SK-N-SH treated with all-trans-retinoic acid at 6 μM for 48 hours (cell line): ENCODE results near the gene ETFRF1.

Source experiments
- ATAC-seq: fragments of 200-7000 bp; cut with Tn5 transposase; 3 replicates; pipeline ENCODE4 v1.9.1; 2020; ENCODE audit warnings: mild to moderate bottlenecking, moderate library complexity
- ARNTL ChIP-seq: fragments of 450-650 bp; formaldehyde crosslinking; IDR thresholded peaks from 2 replicates; pipeline ENCODE4 v1.5.0; 2020; ENCODE audit warnings: low read depth, mild to moderate bottlenecking, moderate library complexity, borderline replicate concordance
- BACH2 ChIP-seq: fragments of 250-450 bp; sonication (Bioruptor Pico); IDR thresholded peaks from 2 replicates; pipeline ENCODE4 v1.9.0; 2021; ENCODE audit warnings: mild to moderate bottlenecking, borderline replicate concordance
- CSDC2 ChIP-seq: fragments of 250-450 bp; sonication (Bioruptor Pico); IDR thresholded peaks from 2 replicates; pipeline ENCODE4 v1.5.0; 2020; ENCODE audit warnings: mild to moderate bottlenecking, moderate library complexity
- ESRRG ChIP-seq: fragments of 250-450 bp; sonication (Bioruptor Pico); IDR thresholded peaks from 2 replicates; pipeline ENCODE4 v1.6.1; 2021; ENCODE audit warnings: mild to moderate bottlenecking
- GLIS3 ChIP-seq: fragments of 250-450 bp; sonication (Bioruptor Pico); IDR thresholded peaks from 2 replicates; pipeline ENCODE4 v1.5.0; 2020; ENCODE audit warnings: mild to moderate bottlenecking, moderate library complexity
- ISL1 ChIP-seq: fragments of 250-450 bp; sonication (Bioruptor Pico); IDR thresholded peaks from 2 replicates; pipeline ENCODE4 v2.1.2; 2022; ENCODE audit warnings: mild to moderate bottlenecking, moderate library complexity
- OSR1 ChIP-seq: fragments of 250-450 bp; sonication (Bioruptor Pico); IDR thresholded peaks from 2 replicates; pipeline ENCODE4 v1.8.0; 2022; ENCODE audit warnings: moderate library complexity, mild to moderate bottlenecking, inconsistent platforms
- PPARA ChIP-seq: fragments of 250-450 bp; sonication (Bioruptor Pico); IDR thresholded peaks from 2 replicates; pipeline ENCODE4 v1.5.0; 2020; ENCODE audit warnings: mild to moderate bottlenecking, borderline replicate concordance
- RARB ChIP-seq: fragments of 250-450 bp; sonication (Bioruptor Pico); IDR thresholded peaks from 2 replicates; pipeline ENCODE4 v1.8.0; 2021; ENCODE audit warnings: mild to moderate bottlenecking, moderate library complexity
- SNAI2 ChIP-seq: fragments of 250-450 bp; sonication (Bioruptor Pico); IDR thresholded peaks from 2 replicates; pipeline ENCODE4 v1.5.0; 2020; ENCODE audit warnings: mild to moderate bottlenecking, moderate library complexity
- TCF4 ChIP-seq: fragments of 250-450 bp; sonication (Bioruptor Pico); IDR thresholded peaks from 2 replicates; pipeline ENCODE4 v1.8.0; 2021; ENCODE audit warnings: mild to moderate bottlenecking, moderate library complexity, borderline replicate concordance
- TOX ChIP-seq: fragments of 250-450 bp; sonication (Bioruptor Pico); IDR thresholded peaks from 2 replicates; pipeline ENCODE4 v1.8.0; 2021; ENCODE audit warnings: mild to moderate bottlenecking, moderate library complexity, borderline replicate concordance
- ZC3H10 ChIP-seq: fragments of 250-450 bp; sonication (Bioruptor Pico); IDR thresholded peaks from 2 replicates; pipeline ENCODE4 v1.5.1; 2021; ENCODE audit warnings: mild to moderate bottlenecking, moderate library complexity
- ZFP3 ChIP-seq: fragments of 250-450 bp; sonication (Bioruptor Pico); IDR thresholded peaks from 2 replicates; pipeline ENCODE4 v1.5.0; 2020; ENCODE audit warnings: mild to moderate bottlenecking, moderate library complexity
- ZFP30 ChIP-seq: fragments of 450-650 bp; formaldehyde crosslinking; IDR thresholded peaks from 2 replicates; pipeline ENCODE4 v1.5.0; 2022; ENCODE audit warnings: mild to moderate bottlenecking, moderate library complexity
- ZNF70 ChIP-seq: fragments of 450-650 bp; formaldehyde crosslinking; IDR thresholded peaks from 2 replicates; pipeline ENCODE4 v1.5.0; 2020; ENCODE audit warnings: mild to moderate bottlenecking, moderate library complexity
- ZNF8 ChIP-seq: fragments of 450-650 bp; formaldehyde crosslinking; IDR thresholded peaks from 2 replicates; pipeline ENCODE4 v1.5.0; 2020; ENCODE audit warnings: mild to moderate bottlenecking, moderate library complexity
- TF ChIP-seq, protein P1 (sequence below): fragments of 250-450 bp; sonication (Bioruptor Pico); IDR thresholded peaks from 2 replicates; pipeline ENCODE4 v1.5.1; 2021; ENCODE audit warnings: mild to moderate bottlenecking, moderate library complexity
- TF ChIP-seq, protein P2 (sequence below): fragments of 250-450 bp; sonication (Bioruptor Pico); IDR thresholded peaks from 2 replicates; pipeline ENCODE4 v1.8.0; 2020; ENCODE audit warnings: mild to moderate bottlenecking, moderate library complexity, borderline replicate concordance
- TF ChIP-seq, protein P3 (sequence below): fragments of 250-450 bp; sonication (Bioruptor Pico); IDR thresholded peaks from 2 replicates; pipeline ENCODE4 v1.5.0; 2020; ENCODE audit warnings: mild to moderate bottlenecking, moderate library complexity
- TF ChIP-seq, protein P4 (sequence below): fragments of 250-450 bp; sonication (Bioruptor Pico); IDR thresholded peaks from 2 replicates; pipeline ENCODE4 v1.8.0; 2021; ENCODE audit warnings: low read depth, mild to moderate bottlenecking, moderate library complexity, borderline replicate concordance
- TF ChIP-seq, protein P5 (sequence below): fragments of 250-450 bp; sonication (Bioruptor Pico); IDR thresholded peaks from 2 replicates; pipeline ENCODE4 v1.5.1; 2020; ENCODE audit warnings: low read depth, mild to moderate bottlenecking, moderate library complexity

ETFRF1 gene

DNA sequence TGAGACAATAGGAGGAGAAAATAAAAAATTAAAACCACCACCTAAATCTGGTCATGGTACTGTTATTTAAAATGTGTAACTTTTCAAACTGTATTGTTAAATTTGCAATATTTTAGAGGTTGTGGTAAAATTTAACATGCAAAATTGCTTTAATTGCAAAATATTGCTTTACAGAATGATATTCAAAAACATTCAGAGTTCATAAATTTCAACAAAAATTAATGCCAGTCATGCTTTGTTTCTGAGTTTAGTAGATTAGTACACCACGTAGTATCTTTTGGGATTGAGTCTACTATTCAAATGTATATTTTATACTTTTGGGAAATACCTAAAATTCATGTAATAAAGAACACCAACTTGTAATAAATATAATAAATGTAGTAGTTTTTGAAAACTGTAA, 18.3 kb downstream of the ETFRF1 start:
- no peak for ATAC-seq
- TF ChIP-seq ARNTL: no peak
- no peak for TF ChIP-seq ZNF70 (CRISPR knock-in tag)
- no peak for TF ChIP-seq ZFP30 (CRISPR knock-in tag)
- no peak for TF ChIP-seq BACH2
- TF ChIP-seq ZC3H10 (CRISPR knock-in tag): no peak
- TF ChIP-seq, protein P1, sequence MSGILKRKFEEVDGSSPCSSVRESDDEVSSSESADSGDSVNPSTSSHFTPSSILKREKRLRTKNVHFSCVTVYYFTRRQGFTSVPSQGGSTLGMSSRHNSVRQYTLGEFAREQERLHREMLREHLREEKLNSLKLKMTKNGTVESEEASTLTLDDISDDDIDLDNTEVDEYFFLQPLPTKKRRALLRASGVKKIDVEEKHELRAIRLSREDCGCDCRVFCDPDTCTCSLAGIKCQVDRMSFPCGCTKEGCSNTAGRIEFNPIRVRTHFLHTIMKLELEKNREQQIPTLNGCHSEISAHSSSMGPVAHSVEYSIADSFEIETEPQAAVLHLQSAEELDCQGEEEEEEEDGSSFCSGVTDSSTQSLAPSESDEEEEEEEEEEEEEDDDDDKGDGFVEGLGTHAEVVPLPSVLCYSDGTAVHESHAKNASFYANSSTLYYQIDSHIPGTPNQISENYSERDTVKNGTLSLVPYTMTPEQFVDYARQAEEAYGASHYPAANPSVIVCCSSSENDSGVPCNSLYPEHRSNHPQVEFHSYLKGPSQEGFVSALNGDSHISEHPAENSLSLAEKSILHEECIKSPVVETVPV (CRISPR knock-in tag): no peak
- TF ChIP-seq SNAI2 (CRISPR knock-in tag): no peak
- TF ChIP-seq, protein P2, sequence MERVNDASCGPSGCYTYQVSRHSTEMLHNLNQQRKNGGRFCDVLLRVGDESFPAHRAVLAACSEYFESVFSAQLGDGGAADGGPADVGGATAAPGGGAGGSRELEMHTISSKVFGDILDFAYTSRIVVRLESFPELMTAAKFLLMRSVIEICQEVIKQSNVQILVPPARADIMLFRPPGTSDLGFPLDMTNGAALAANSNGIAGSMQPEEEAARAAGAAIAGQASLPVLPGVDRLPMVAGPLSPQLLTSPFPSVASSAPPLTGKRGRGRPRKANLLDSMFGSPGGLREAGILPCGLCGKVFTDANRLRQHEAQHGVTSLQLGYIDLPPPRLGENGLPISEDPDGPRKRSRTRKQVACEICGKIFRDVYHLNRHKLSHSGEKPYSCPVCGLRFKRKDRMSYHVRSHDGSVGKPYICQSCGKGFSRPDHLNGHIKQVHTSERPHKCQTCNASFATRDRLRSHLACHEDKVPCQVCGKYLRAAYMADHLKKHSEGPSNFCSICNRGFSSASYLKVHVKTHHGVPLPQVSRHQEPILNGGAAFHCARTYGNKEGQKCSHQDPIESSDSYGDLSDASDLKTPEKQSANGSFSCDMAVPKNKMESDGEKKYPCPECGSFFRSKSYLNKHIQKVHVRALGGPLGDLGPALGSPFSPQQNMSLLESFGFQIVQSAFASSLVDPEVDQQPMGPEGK (CRISPR knock-in tag): no peak
- TF ChIP-seq OSR1 (CRISPR knock-in tag): no peak

DNA sequence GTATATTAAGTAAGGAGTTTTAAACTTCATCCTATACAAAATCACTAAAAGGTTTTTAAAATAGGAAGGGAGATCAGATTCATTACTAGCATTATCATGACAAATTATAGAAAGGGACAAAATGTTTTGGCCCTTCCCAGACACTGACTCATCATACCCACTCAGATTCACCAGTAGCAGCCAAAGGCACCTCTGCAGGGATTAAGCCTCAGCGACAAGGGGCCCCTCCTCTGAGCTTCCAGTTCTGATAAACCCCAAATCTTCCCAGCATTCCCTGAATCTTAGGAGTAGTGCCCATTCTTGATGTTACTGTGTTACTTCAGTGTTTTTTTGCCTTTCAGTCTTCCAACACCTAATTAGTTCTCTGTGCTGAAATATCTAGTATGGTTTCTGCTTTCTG, 41.2 kb downstream of the ETFRF1 start:
- TF ChIP-seq, protein P3, sequence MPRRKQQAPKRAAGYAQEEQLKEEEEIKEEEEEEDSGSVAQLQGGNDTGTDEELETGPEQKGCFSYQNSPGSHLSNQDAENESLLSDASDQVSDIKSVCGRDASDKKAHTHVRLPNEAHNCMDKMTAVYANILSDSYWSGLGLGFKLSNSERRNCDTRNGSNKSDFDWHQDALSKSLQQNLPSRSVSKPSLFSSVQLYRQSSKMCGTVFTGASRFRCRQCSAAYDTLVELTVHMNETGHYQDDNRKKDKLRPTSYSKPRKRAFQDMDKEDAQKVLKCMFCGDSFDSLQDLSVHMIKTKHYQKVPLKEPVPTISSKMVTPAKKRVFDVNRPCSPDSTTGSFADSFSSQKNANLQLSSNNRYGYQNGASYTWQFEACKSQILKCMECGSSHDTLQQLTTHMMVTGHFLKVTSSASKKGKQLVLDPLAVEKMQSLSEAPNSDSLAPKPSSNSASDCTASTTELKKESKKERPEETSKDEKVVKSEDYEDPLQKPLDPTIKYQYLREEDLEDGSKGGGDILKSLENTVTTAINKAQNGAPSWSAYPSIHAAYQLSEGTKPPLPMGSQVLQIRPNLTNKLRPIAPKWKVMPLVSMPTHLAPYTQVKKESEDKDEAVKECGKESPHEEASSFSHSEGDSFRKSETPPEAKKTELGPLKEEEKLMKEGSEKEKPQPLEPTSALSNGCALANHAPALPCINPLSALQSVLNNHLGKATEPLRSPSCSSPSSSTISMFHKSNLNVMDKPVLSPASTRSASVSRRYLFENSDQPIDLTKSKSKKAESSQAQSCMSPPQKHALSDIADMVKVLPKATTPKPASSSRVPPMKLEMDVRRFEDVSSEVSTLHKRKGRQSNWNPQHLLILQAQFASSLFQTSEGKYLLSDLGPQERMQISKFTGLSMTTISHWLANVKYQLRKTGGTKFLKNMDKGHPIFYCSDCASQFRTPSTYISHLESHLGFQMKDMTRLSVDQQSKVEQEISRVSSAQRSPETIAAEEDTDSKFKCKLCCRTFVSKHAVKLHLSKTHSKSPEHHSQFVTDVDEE: no peak
- TF ChIP-seq BACH2 (no peak), ARNTL (no peak), TOX (CRISPR knock-in tag) (no peak)
- TF ChIP-seq, protein P4, sequence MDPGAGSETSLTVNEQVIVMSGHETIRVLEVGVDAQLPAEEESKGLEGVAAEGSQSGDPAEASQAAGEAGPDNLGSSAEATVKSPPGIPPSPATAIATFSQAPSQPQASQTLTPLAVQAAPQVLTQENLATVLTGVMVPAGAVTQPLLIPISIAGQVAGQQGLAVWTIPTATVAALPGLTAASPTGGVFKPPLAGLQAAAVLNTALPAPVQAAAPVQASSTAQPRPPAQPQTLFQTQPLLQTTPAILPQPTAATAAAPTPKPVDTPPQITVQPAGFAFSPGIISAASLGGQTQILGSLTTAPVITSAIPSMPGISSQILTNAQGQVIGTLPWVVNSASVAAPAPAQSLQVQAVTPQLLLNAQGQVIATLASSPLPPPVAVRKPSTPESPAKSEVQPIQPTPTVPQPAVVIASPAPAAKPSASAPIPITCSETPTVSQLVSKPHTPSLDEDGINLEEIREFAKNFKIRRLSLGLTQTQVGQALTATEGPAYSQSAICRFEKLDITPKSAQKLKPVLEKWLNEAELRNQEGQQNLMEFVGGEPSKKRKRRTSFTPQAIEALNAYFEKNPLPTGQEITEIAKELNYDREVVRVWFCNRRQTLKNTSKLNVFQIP: no peak
- peak; percentile 33; the same call in 1 of the 3 replicates for ATAC-seq

DNA sequence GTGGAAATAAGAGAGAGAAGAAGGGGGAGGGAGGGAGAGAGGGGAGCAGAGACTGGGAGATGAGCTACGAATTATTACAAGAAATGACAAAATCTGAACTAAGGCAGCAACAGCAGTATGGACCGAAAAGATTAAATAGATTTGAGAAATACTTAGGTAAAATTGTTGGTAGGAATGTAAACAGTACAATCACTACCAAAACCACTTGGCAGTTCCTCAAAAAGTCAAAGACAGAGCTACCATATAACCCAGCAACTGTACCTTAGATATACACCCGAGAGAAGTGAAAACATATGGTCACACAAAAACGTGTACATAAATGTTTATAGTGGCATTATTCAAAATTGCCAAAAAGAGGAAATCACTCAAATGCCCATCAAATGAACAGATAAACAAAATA, 41.6 kb downstream of the ETFRF1 start:
- TF ChIP-seq ZNF8 (CRISPR knock-in tag): 0 out of 2 replicates have a peak, but pooled peaks have one; percentile 26
- no peak for TF ChIP-seq TOX (CRISPR knock-in tag)
- TF ChIP-seq, all 23 proteins: peak for 1
- no peak for ATAC-seq

DNA sequence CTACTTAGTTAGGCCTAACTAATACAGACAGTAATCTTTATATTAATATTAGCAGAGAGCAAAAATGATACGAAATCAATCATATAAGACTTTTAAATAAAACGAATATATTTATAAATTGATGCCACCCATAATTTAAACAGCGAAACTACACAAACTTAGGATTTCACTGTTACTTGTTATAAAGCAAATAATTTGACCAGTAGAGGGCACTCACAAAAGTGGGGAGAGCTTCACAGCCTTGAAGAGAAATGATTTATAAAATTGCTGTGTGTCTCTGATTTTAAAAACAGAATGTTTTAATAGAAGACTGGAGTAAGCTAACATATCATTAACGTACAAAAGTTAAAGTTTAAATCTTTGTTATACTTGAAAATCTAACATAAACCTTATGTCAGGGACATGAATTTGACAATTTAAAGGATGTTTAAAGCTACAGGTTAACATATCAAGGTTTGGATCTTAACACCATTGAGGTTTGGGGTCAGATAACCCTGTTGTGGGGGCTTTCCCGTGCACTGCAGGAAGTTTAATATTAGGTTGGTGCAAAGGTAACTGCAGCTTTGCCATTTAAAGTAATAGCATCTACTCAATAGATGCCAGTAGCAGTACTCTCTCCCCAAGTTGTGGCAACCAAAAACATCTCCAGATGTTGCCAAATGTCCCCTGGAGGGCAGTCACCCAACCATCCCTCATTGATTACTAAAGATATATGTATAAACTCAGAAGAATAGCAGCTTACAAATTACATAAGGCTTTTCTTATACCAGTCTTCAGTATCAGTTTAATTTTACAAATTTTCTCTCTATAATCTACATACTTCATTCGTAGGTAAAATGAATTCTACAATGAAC, 46.4 kb downstream of the ETFRF1 start:
- ATAC-seq: peak; percentile 77
- TF ChIP-seq ZFP30 (CRISPR knock-in tag): no peak
- no peak for TF ChIP-seq BACH2
- TF ChIP-seq OSR1 (CRISPR knock-in tag): no peak
- TF ChIP-seq, protein P5, sequence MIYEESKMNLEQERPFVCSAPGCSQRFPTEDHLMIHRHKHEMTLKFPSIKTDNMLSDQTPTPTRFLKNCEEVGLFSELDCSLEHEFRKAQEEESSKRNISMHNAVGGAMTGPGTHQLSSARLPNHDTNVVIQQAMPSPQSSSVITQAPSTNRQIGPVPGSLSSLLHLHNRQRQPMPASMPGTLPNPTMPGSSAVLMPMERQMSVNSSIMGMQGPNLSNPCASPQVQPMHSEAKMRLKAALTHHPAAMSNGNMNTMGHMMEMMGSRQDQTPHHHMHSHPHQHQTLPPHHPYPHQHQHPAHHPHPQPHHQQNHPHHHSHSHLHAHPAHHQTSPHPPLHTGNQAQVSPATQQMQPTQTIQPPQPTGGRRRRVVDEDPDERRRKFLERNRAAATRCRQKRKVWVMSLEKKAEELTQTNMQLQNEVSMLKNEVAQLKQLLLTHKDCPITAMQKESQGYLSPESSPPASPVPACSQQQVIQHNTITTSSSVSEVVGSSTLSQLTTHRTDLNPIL (CRISPR knock-in tag): no peak
- no peak for TF ChIP-seq ISL1 (CRISPR knock-in tag)
- no peak for TF ChIP-seq PPARA (CRISPR knock-in tag)
- no peak for TF ChIP-seq ZC3H10 (CRISPR knock-in tag)
- no peak for TF ChIP-seq ZNF8 (CRISPR knock-in tag)
- TF ChIP-seq, protein P4: no peak
- no peak for TF ChIP-seq CSDC2 (CRISPR knock-in tag)
- no peak for TF ChIP-seq TCF4 (CRISPR knock-in tag)
- no peak for TF ChIP-seq RARB (CRISPR knock-in tag)
- no peak for TF ChIP-seq SNAI2 (CRISPR knock-in tag)
- no peak for TF ChIP-seq ESRRG
- no peak for TF ChIP-seq ZFP3 (CRISPR knock-in tag)
- TF ChIP-seq, protein P1 (CRISPR knock-in tag): no peak
- TF ChIP-seq GLIS3 (CRISPR knock-in tag): no peak
- TF ChIP-seq, all 23 proteins: peak for 0
